ENCODE results near the gene GATAD2A.

DNA sequence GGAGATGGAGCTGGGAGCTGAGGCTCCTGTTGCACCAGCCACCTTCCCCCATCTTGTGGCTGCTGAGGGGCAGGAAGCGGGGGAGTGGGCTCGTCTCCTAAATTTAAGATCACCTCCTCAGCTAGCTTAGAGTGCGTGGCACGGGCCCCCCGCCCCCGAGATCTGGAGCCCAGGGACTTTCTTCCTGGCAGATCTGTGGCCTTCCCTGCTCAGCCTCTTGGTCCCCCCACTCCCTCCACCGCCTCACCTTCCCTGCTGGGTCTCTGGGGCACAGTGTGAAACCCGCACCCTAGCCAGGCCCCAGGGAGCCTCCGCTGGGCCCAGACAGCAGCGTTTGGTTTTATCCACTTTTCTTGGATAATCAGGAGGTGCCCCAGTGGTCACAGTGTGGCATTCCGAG, 49.0 kb upstream of the GATAD2A start:
- TF ChIP-seq, protein P1, sequence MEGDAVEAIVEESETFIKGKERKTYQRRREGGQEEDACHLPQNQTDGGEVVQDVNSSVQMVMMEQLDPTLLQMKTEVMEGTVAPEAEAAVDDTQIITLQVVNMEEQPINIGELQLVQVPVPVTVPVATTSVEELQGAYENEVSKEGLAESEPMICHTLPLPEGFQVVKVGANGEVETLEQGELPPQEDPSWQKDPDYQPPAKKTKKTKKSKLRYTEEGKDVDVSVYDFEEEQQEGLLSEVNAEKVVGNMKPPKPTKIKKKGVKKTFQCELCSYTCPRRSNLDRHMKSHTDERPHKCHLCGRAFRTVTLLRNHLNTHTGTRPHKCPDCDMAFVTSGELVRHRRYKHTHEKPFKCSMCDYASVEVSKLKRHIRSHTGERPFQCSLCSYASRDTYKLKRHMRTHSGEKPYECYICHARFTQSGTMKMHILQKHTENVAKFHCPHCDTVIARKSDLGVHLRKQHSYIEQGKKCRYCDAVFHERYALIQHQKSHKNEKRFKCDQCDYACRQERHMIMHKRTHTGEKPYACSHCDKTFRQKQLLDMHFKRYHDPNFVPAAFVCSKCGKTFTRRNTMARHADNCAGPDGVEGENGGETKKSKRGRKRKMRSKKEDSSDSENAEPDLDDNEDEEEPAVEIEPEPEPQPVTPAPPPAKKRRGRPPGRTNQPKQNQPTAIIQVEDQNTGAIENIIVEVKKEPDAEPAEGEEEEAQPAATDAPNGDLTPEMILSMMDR (IDR thresholded peaks at IDR 0.05), result no peak
- no peak for TF ChIP-seq POLR2A (IDR thresholded peaks at IDR 0.05)
